HG03558 (cell line): Measurements from ENCODE around the gene ITGA6.
"Not testable (repeated sequence)": the region's sequence is repeated elsewhere in the genome, so short reads cannot be mapped to it uniquely, and the experiment has no call there.

ENCODE experiments used
- ATAC-seq: cut with Tn5 transposase; IDR thresholded peaks from one replicate; pipeline ENCODE4 v1.9.1; 2021; ENCODE audit warnings: moderate number of reproducible peaks; ENCODE audit not compliant: unreplicated experiment; ENCODE audit errors: extremely low read depth

The ITGA6 gene

DNA sequence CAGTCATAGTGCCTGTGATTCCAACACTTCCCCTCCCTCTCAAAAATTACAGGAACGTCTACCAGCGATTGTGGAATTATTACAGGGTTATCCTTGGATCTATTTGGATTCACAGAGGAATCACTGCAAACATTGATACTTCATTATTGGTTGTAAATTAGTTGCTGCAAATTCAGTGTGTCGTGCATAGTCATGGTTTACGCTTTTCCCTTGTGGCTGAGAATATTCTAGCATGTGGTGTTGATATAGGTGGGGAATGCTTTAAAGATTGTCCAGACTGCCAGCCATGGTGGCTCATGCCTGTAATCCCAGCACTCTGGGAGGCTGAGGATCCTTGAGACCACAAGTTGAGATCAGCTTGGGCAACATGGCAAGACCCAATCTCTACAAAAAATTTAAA, 79.8 kb downstream of the ITGA6 start:
- no peak for ATAC-seq

DNA sequence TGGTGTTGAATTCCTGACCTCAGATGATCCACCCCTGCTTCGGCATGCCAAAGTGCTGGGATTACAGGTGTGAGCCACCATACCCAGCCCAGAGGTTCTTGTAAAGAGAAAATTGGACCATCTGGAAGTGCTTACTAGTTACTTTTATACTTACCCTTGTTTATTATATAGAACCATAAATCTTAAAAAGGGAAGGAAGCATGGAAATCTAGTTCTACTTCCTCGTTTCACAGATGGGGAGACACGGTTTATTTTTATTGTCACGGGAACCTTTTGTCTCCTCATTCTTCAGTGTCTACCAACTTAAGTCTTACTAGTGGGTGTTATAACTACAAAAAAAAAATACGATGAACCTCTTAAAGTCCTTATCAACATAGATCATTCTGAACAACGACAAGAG, 82.7 kb downstream of the ITGA6 start:
- ATAC-seq = no peak

DNA sequence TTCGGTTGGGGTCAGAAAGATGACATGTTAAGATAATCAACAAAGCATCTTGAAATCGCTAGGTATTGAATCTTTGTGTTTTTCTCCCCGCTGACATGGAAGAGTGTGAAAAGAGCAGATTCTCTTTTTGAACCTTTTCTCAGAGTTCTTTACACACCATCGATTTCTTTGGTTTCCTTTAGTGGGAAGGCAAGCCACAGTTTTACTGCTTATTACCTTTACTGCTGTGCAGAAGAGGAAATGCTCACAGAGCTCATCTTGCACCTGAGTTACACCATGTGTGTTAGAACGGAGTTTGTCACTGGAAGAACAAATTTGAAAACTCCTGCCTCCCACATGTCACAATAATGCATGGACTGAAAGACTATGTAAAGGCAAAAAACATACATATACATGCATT, 83.2 kb downstream of the ITGA6 start:
- no peak for ATAC-seq

DNA sequence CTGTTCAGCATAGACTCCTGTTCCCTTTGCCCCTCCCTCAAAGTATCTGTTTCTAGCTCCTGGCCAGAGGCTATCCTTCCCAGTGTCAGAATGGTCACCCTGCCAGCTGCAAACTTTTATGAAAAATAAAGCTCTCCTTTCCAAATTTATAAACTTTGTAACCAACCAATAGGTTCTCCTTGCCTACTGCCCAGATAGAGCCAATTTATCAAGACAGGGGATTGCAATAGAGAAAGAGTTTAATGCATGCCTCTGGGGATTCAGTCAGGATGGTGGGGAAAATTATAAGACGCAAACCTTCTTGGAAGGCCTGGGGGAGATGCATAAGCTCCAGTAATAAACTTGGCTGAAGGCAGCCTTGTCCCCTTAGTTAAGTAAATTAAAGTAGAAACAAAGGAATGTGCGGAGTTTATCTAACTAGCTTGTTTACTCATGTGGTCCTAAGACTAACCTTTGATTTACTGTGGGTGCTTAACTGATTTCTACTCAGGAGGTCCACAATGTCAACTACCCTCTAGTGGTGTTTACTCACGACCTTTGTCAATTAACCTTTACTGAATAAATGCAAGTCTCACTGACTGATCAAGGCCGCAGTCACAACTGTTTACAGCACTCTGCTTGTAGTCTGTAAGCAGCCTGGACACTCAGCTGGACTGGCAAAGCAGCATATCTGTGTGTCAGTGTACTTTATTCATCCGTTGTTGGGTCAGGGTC, 85.6 kb downstream of the ITGA6 start:
- no peak for ATAC-seq

GRCh38 chr2:172513524-172513900, 86.1 kb downstream of the ITGA6 start:
- no peak for ATAC-seq

DNA sequence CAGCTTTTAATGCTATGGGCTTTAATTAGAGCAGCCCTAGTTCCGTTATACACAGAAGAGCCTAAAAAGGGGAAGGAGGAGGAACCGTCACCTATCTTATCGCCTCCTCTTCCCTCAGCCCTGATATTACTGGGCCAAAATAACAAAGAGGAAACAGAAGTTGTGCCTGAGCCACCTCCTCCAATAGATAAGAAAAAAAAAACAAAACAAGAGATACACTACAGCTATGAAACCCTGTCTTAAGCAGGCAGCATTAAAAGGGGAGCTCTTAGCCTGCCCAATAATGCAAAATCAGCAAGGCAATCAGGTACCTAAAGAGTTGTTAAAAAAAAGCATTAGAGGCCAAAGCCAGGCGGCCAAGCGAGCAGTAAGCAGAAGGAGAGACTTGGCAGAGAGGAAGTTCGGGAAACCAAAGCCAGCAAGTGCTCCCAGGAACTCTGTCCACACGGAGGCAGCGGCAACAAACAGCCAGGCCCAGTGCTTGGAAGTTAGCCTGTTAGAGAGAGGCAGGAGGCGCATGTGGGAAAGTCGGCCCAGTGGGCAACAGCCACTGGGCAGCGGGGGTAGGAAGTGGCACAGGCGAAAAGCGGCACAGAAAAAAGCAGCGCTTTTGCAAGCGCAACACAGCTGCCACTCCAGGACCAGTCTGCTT, 86.7 kb downstream of the ITGA6 start:
- no peak for ATAC-seq

GRCh38 chr2:172516299-172516698, 88.9 kb downstream of the ITGA6 start:
- no peak for ATAC-seq

- no peak for ATAC-seq
These were observed 91.6 kb downstream of the ITGA6 start for GRCh38 chr2:172518995-172519394.

DNA sequence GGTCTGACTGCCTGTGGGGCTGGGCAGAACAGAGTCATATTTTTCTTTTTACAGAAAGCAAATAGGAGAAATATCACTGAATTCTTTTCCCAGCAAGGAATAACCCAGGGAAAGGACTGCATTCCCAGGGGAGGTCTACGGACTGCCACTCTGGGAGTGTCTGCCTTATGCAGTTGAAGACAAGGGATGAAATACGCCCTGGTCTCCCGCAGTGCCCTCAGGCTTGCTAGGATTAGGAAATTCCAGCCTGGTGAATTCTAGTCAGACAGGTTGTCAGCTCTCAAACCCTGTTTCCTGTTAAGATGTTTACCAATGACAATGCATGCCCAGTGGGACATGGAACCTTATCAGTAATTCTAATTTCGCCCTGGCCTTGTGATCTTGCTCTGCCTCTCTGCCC, 98.2 kb downstream of the ITGA6 start:
- no peak for ATAC-seq

DNA sequence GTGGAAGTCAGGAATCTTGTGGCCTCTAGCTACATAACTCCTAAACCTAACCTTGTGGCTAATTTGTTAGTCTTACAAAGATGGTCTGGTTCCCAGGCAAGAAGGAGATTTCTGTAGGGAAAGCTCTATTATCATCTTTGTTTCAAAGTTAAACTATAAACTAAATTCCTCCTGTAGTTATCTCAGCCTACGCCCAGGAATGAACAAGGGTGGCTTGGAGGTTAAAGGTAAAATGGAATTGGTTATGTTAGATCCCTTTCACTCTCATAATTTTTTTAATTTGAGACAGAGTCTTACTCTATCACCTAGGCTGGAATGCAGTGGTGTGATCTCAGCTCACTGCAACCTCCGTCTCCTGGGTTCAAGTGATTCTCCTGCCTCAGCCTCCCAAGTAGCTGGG, 103.9 kb downstream of the ITGA6 start:
- ATAC-seq = no peak

DNA sequence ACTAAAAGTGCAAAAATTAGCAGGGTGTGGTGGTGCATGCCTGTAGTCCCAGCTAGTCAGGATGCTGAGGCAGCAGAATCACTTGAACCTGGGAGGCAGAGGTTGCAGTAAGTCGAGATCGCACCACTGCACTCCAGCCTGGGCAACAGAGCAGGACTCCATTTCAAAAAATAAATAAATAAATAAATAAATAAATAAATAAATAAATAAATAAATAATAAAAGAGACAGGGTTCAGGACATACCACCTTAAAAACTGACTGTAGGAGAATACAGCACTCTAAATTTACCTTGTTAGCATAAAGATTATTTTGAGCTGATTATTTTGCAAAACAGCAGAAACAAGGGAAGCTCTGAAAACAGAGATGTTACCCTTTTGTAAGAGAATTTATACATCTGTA, 105.1 kb downstream of the ITGA6 start:
- ATAC-seq = not testable (repeated sequence)

GRCh38 chr2:172533687-172534086, 106.3 kb downstream of the ITGA6 start:
- no peak for ATAC-seq

- ATAC-seq = no peak
These were observed 107.7 kb downstream of the ITGA6 start for GRCh38 chr2:172535119-172535518.

DNA sequence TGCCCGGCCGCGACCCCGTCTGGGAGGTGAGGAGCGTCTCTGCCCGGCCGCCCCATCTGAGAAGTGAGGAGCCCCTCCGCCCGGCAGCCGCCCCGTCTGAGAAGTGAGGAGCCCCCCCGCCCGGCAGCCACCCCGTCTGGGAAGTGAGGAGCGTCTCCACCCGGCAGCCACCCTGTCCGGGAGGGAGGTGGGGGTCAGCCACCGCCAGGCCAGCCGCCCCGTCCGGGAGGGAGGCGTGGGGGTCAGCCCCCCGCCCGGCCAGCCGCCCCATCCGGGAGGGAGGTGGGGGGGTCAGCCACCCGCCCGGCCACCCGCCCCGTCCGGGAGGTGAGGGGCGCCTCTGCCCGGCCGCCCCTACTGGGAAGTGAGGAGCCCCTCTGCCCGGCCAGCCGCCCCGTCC, 110.5 kb downstream of the ITGA6 start:
- ATAC-seq = not testable (repeated sequence)

GRCh38 chr2:172539767-172540166, 112.4 kb downstream of the ITGA6 start:
- no peak for ATAC-seq

- no peak for ATAC-seq
These were observed 113.0 kb downstream of the ITGA6 start for GRCh38 chr2:172540421-172540820.

GRCh38 chr2:172545408-172546075, 118.2 kb downstream of the ITGA6 start:
- no peak for ATAC-seq

DNA sequence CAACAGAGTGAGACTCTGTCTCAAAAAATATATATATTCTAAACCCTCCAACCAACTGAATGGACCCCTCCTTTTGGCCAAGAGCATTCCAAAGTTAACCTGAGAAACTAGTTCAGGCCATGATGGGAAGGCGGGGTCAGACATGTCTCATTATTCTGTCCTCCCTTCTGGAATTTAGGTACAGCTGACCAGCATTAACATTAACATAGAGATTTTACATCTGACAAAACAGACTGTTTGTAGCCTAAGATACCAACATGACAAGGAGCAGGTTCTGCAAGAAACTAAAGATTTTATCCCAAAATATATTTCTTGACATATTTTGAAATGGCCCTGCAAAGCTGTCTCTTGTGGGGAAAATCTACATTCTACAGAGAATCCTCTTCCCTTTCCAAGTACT, 121.7 kb downstream of the ITGA6 start:
- ATAC-seq = no peak

DNA sequence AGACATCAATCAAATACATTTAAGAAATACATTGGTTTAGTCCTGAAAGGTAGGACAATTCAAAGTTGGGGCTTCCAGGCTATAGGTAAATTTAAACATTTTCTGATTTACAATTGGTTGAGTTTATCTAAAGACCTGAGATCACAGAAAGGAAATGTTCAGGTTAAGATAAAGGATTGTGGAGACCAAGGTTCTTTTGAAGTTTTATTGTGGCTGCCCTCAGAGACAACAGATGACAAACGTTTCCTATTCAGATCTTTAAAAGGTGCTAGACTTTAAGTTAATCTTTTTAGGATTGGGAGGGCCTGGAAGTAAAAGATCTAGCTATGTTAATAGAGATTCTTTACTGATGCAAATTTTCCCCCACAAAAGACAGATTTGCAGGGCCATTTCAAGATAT, 122.4 kb downstream of the ITGA6 start:
- not testable (repeated sequence) for ATAC-seq

GRCh38 chr2:172550419-172550818, 123.0 kb downstream of the ITGA6 start:
- no peak for ATAC-seq

- ATAC-seq = no peak
These were observed 123.9 kb downstream of the ITGA6 start for GRCh38 chr2:172551271-172551670.
